ENCODE results near the gene ASAP2. TPM values are rescaled to one million over a fixed set of nuclear protein-coding genes. Genes with fewer than 3 reads are reported as not detected.

The ASAP2 gene
- total RNA-seq, 1 donor from 2014 or later = 60.7 TPM

DNA sequence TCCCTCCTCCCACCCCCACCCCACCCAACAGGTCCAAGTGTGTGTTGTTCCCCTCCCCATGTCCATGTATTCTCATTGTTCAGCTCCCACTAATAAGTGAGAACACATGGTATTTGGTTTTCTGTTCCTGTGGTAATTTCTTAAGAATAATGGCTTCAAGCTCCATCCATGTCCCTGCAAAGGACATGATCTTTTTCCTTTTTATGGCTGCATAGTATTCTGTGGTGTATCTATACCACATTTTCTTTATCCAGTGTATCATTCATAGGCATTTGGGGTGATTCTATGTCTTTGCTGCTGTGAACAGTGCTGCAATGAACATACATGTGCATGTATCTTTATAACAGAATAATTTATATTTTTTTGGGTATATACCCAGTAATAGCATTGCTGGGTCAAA is 12.3 kb upstream of the ASAP2 start:
- Mint-ChIP-seq H3K4me1 (ENCODE audit: low read depth) (peaks cover 54% of the 10 kb centered on the region), H3K9me3 (ENCODE audit: low read depth) (no peaks in the 10 kb centered on the region), H3K4me3 (ENCODE audit: unreplicated experiment) (no peak overlapping the region), H3K27ac (ENCODE audit: unreplicated experiment) (peak overlapping the region; percentile 64), H3K36me3 (ENCODE audit: low read depth) (no peaks in the 10 kb centered on the region), H3K27me3 (ENCODE audit: low read depth) (no peaks in the 10 kb centered on the region)
- TF ChIP-seq, protein P1, sequence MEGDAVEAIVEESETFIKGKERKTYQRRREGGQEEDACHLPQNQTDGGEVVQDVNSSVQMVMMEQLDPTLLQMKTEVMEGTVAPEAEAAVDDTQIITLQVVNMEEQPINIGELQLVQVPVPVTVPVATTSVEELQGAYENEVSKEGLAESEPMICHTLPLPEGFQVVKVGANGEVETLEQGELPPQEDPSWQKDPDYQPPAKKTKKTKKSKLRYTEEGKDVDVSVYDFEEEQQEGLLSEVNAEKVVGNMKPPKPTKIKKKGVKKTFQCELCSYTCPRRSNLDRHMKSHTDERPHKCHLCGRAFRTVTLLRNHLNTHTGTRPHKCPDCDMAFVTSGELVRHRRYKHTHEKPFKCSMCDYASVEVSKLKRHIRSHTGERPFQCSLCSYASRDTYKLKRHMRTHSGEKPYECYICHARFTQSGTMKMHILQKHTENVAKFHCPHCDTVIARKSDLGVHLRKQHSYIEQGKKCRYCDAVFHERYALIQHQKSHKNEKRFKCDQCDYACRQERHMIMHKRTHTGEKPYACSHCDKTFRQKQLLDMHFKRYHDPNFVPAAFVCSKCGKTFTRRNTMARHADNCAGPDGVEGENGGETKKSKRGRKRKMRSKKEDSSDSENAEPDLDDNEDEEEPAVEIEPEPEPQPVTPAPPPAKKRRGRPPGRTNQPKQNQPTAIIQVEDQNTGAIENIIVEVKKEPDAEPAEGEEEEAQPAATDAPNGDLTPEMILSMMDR (IDR thresholded peaks at IDR 0.05) = no peak
- no peak for DNase-seq (ENCODE audit: low spot score)

GRCh38 chr2:9196637-9197036 is 10.0 kb upstream of the ASAP2 start:
- no peak for DNase-seq (ENCODE audit: low spot score)
- no peak overlapping the region for H3K27ac Mint-ChIP-seq (ENCODE audit: unreplicated experiment)
- no peaks in the 10 kb centered on the region for H3K9me3 Mint-ChIP-seq (ENCODE audit: low read depth)
- peaks cover 48% of the 10 kb centered on the region for H3K4me1 Mint-ChIP-seq (ENCODE audit: low read depth)
- TF ChIP-seq, protein P1 (IDR thresholded peaks at IDR 0.05) = no peak
- no peak overlapping the region for H3K4me3 Mint-ChIP-seq (ENCODE audit: unreplicated experiment)
- no peaks in the 10 kb centered on the region for H3K27me3 Mint-ChIP-seq (ENCODE audit: low read depth)
- no peaks in the 10 kb centered on the region for H3K36me3 Mint-ChIP-seq (ENCODE audit: low read depth)

GRCh38 chr2:9197916-9198315 is 8.7 kb upstream of the ASAP2 start:
- no peak for DNase-seq (ENCODE audit: low spot score)
- Mint-ChIP-seq H3K4me1 (ENCODE audit: low read depth) (peaks cover 36% of the 10 kb centered on the region), H3K27me3 (ENCODE audit: low read depth) (no peaks in the 10 kb centered on the region), H3K4me3 (ENCODE audit: unreplicated experiment) (no peak overlapping the region), H3K9me3 (ENCODE audit: low read depth) (no peaks in the 10 kb centered on the region), H3K27ac (ENCODE audit: unreplicated experiment) (no peak overlapping the region), H3K36me3 (ENCODE audit: low read depth) (no peaks in the 10 kb centered on the region)
- TF ChIP-seq, protein P1 (IDR thresholded peaks at IDR 0.05) = no peak

GRCh38 chr2:9199716-9200632 is 6.6 kb upstream of the ASAP2 start:
- Mint-ChIP-seq H3K4me1 (ENCODE audit: low read depth) (peaks cover 26% of the 10 kb centered on the region), H3K27ac (ENCODE audit: unreplicated experiment) (peak overlapping the region; percentile 86), H3K4me3 (ENCODE audit: unreplicated experiment) (no peak overlapping the region), H3K27me3 (ENCODE audit: low read depth) (no peaks in the 10 kb centered on the region), H3K9me3 (ENCODE audit: low read depth) (no peaks in the 10 kb centered on the region), H3K36me3 (ENCODE audit: low read depth) (no peaks in the 10 kb centered on the region)
- TF ChIP-seq, protein P1 (IDR thresholded peaks at IDR 0.05) = no peak
- no peak for DNase-seq (ENCODE audit: low spot score)

DNA sequence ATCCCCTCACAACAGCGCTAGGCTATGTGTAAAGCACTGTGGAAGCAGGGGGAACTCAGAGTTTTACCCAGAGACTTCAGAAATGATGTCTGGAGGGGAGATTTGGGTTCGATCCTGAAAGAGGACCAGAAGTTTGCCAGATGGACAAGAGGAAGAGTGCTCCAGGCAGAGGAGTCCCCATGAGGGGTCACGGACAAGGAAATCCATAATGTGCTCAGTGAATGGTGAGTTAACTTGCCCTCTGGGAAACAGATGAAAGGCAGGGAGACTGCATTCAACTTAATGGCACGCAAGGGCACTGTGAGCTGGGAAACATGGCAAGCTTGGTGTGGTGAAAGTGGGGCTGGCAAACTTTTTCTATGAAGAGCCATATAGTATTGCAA is 6.0 kb upstream of the ASAP2 start:
- H3K4me1 Mint-ChIP-seq (ENCODE audit: low read depth) = peaks cover 33% of the 10 kb centered on the region
- no peak for DNase-seq (ENCODE audit: low spot score)
- no peaks in the 10 kb centered on the region for H3K27me3 Mint-ChIP-seq (ENCODE audit: low read depth)
- H3K9me3 Mint-ChIP-seq (ENCODE audit: low read depth) = no peaks in the 10 kb centered on the region
- no peak overlapping the region for H3K4me3 Mint-ChIP-seq (ENCODE audit: unreplicated experiment)
- no peaks in the 10 kb centered on the region for H3K36me3 Mint-ChIP-seq (ENCODE audit: low read depth)
- H3K27ac Mint-ChIP-seq (ENCODE audit: unreplicated experiment) = peak overlapping the region; percentile 50
- TF ChIP-seq, protein P1 (IDR thresholded peaks at IDR 0.05) = no peak

All from chondrocyte (in vitro differentiated cells).